LNCAP (cell line): ENCODE data around the gene GNG4.

Experiments
- TF ChIP-seq, protein P1 (sequence below): fragments of 450-650 bp; IDR thresholded peaks from 2 replicates; pipeline ENCODE4 v1.5.1; 2017; ENCODE audit warnings: mild to moderate bottlenecking

GNG4 gene

GRCh38 chr1:235661568-235661967 is 12.0 kb upstream of the GNG4 start:
- TF ChIP-seq, protein P1, sequence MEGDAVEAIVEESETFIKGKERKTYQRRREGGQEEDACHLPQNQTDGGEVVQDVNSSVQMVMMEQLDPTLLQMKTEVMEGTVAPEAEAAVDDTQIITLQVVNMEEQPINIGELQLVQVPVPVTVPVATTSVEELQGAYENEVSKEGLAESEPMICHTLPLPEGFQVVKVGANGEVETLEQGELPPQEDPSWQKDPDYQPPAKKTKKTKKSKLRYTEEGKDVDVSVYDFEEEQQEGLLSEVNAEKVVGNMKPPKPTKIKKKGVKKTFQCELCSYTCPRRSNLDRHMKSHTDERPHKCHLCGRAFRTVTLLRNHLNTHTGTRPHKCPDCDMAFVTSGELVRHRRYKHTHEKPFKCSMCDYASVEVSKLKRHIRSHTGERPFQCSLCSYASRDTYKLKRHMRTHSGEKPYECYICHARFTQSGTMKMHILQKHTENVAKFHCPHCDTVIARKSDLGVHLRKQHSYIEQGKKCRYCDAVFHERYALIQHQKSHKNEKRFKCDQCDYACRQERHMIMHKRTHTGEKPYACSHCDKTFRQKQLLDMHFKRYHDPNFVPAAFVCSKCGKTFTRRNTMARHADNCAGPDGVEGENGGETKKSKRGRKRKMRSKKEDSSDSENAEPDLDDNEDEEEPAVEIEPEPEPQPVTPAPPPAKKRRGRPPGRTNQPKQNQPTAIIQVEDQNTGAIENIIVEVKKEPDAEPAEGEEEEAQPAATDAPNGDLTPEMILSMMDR: no peak

DNA sequence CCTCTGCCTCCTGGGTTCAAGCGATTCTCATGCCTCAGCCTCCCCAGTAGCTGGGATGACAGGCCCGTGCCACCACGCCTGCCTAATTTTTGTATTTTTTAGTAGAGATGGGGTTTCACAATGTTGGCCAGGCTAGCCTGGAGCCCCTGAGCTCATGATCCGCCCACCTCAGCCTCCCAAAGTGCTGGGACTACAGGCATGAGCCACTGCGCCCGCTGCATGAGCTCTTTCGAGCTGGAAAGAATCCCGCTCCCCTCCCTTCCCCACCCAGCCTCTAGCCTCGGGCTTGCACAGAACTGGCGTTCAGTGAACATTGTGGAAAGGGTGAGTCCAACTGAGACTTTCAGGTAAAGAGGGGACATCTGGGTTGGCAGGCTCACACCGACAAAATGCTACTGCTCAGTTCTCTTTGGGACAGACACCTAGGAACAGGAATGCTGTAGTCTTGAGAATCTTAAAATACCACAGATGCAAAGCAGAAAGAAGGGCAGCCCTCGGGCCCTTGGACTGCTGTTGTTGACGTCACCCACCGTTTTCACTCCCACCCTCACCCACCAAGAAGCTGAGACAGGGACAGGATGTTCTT is 9.7 kb upstream of the GNG4 start:
- TF ChIP-seq, protein P1: no peak

- TF ChIP-seq, protein P1: no peak
Observed at GRCh38 chr1:235657747-235658526, 8.4 kb upstream of the GNG4 start.

GRCh38 chr1:235657269-235657668 is 7.7 kb upstream of the GNG4 start:
- TF ChIP-seq, protein P1: no peak

- TF ChIP-seq, protein P1: no peak
Observed at GRCh38 chr1:235652364-235652763, 2.8 kb upstream of the GNG4 start.

GRCh38 chr1:235651170-235651806 is 1.7 kb upstream of the GNG4 start:
- TF ChIP-seq, protein P1: no peak

GRCh38 chr1:235650341-235651169 is 971 bp upstream of the GNG4 start:
- TF ChIP-seq, protein P1: no peak
